ENCODE measurements around the gene NMUR2. TPM values are rescaled to one million over a fixed set of nuclear protein-coding genes. Genes with fewer than 3 reads are reported as not detected.

Gene NMUR2
- total RNA-seq, 2 donors from 2014 or later: not detected

- H3K9ac ChIP-seq (ENCODE audit: extremely low read depth, low read length, poor library complexity, severe bottlenecking): no peak overlapping the region
- H3K4me3 ChIP-seq (ENCODE audit: low read length): no peak overlapping the region
- Mint-ChIP-seq H3K27ac (no peak overlapping the region), H3K9me3 (no peaks in the 10 kb centered on the region), H3K4me1 (no peaks in the 10 kb centered on the region), H3K36me3 (ENCODE audit: low read depth) (no peaks in the 10 kb centered on the region), H3K27me3 (ENCODE audit: insufficient read depth) (no peaks in the 10 kb centered on the region), H3K4me3 (no peak overlapping the region)
- H3K4me1 ChIP-seq (ENCODE audit: control insufficient read depth, insufficient read depth, low read length): no peaks in the 10 kb centered on the region
- no peaks in the 10 kb centered on the region for H3K36me3 ChIP-seq (ENCODE audit: control insufficient read depth, insufficient read depth, low read length)
- H3K27me3 ChIP-seq (ENCODE audit: control insufficient read depth, insufficient read depth, low read length, poor library complexity, severe bottlenecking): no peaks in the 10 kb centered on the region
- 97% methylated on average over 2 of the region's 3 CpGs; no CpG with 5 or more reads in 1 of the 2 experiments for WGBS, 2 experiments (ENCODE audit: insufficient coverage in 1 of 2, insufficient read length in 1 of 2)
- H3K27ac ChIP-seq (ENCODE audit: low read depth, low read length): no peak overlapping the region
- no peaks in the 10 kb centered on the region for H3K9me3 ChIP-seq (ENCODE audit: control insufficient read depth, low read length)
- DNase-seq: no peak
- no peak for TF ChIP-seq CTCF (conservative IDR thresholded peaks at IDR 0.05)
Measured at GRCh38 chr5:152367554-152367953, 37.5 kb downstream of the NMUR2 start.

GRCh38 chr5:152366716-152367115 lies 38.4 kb downstream of the NMUR2 start:
- DNase-seq: no peak
- no peak overlapping the region for H3K27ac ChIP-seq (ENCODE audit: low read depth, low read length)
- no peaks in the 10 kb centered on the region for H3K4me1 Mint-ChIP-seq
- H3K36me3 Mint-ChIP-seq (ENCODE audit: low read depth): no peaks in the 10 kb centered on the region
- 92% methylated on average over 1 of the region's 1 CpG; no CpG with 5 or more reads in 1 of the 2 experiments for WGBS, 2 experiments (ENCODE audit: insufficient coverage in 1 of 2, insufficient read length in 1 of 2)
- no peaks in the 10 kb centered on the region for H3K9me3 ChIP-seq (ENCODE audit: control insufficient read depth, low read length)
- no peaks in the 10 kb centered on the region for H3K36me3 ChIP-seq (ENCODE audit: control insufficient read depth, insufficient read depth, low read length)
- no peaks in the 10 kb centered on the region for H3K4me1 ChIP-seq (ENCODE audit: control insufficient read depth, insufficient read depth, low read length)
- no peaks in the 10 kb centered on the region for H3K27me3 ChIP-seq (ENCODE audit: control insufficient read depth, insufficient read depth, low read length, poor library complexity, severe bottlenecking)
- H3K9ac ChIP-seq (ENCODE audit: extremely low read depth, low read length, poor library complexity, severe bottlenecking): no peak overlapping the region
- H3K27me3 Mint-ChIP-seq (ENCODE audit: insufficient read depth): no peaks in the 10 kb centered on the region
- H3K27ac Mint-ChIP-seq: no peak overlapping the region
- no peak overlapping the region for H3K4me3 ChIP-seq (ENCODE audit: low read length)
- TF ChIP-seq CTCF (conservative IDR thresholded peaks at IDR 0.05): no peak
- H3K4me3 Mint-ChIP-seq: no peak overlapping the region
- H3K9me3 Mint-ChIP-seq: no peaks in the 10 kb centered on the region

GRCh38 chr5:152364899-152365298 lies 40.2 kb downstream of the NMUR2 start:
- H3K9ac ChIP-seq (ENCODE audit: extremely low read depth, low read length, poor library complexity, severe bottlenecking): no peak overlapping the region
- no peak overlapping the region for H3K4me3 ChIP-seq (ENCODE audit: low read length)
- Mint-ChIP-seq H3K4me3 (no peak overlapping the region), H3K27ac (no peak overlapping the region), H3K36me3 (ENCODE audit: low read depth) (no peaks in the 10 kb centered on the region), H3K4me1 (peaks cover 3% of the 10 kb centered on the region), H3K9me3 (no peaks in the 10 kb centered on the region), H3K27me3 (ENCODE audit: insufficient read depth) (no peaks in the 10 kb centered on the region)
- TF ChIP-seq CTCF (conservative IDR thresholded peaks at IDR 0.05): no peak
- no peak for DNase-seq
- no peaks in the 10 kb centered on the region for H3K36me3 ChIP-seq (ENCODE audit: control insufficient read depth, insufficient read depth, low read length)
- H3K4me1 ChIP-seq (ENCODE audit: control insufficient read depth, insufficient read depth, low read length): no peaks in the 10 kb centered on the region
- H3K9me3 ChIP-seq (ENCODE audit: control insufficient read depth, low read length): no peaks in the 10 kb centered on the region
- no peak overlapping the region for H3K27ac ChIP-seq (ENCODE audit: low read depth, low read length)
- H3K27me3 ChIP-seq (ENCODE audit: control insufficient read depth, insufficient read depth, low read length, poor library complexity, severe bottlenecking): no peaks in the 10 kb centered on the region
